Upper lobe of left lung (tissue), 4 donors: ENCODE data around the gene DYRK2.

Experiments
- CTCF ChIP-seq, 6 experiments: fragments of 450-650 bp in 4 of 6; fragments of 200-600 bp in 2 of 6; sonication (generic) in 2 of 6; IDR thresholded peaks; one replicate each; pipeline ENCODE4 v1.5.1; 2016 to 2019; ENCODE audit warnings: antibody characterized with exemption in 6 of 6
- POLR2A ChIP-seq, 4 donors: fragments of 450-650 bp; IDR thresholded peaks; one replicate each; pipeline ENCODE4 v1.5.1; 2016 to 2017; ENCODE audit warnings: antibody characterized with exemption in 4 of 4, mild to moderate bottlenecking in 2 of 4

DNA sequence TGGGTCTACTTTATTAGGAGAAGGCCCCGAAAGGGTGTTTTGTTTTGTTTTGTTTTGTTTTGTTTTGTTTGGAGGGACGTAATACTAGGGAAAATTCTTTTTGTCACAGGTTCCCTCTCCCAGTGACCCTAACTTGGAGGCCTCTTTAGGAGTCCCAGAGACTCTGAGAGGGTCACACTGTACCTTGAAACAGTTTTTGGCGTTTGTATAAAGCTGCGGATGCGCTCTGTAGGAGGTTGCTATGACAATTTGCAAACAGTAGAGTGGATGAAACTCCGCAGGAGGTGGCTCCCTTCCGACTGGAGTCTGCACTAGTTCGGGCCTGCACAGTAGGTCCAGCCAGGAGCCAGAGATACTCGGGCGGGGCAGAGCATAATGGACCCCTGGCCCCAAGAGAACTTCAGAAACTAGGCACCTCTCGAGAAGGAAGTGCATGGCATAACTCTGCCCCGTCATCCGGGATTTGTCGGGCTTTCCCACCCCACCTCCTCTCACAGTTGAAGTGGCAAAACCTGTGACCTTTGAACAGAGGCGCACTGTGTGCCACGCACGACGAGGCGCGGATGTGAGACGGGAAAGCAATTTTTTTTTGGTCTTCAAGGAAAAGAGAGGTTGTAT lies 1.3 kb upstream of the DYRK2 start:
- TF ChIP-seq CTCF (IDR thresholded peaks at IDR 0.05), result no peak
- TF ChIP-seq POLR2A (IDR thresholded peaks at IDR 0.05), result no peak
